Esophagus muscularis mucosa (tissue), 3 donors: ENCODE results near the gene VWA3B.

Experiments
- CTCF ChIP-seq, 3 experiments: fragments of 200-600 bp in 2 of 3; fragments of 450-650 bp in 1 of 3; sonication (generic) in 2 of 3; IDR thresholded peaks; one replicate each; pipeline ENCODE4 v1.5.1; 2017 to 2019; ENCODE audit warnings: antibody characterized with exemption in 3 of 3, mild to moderate bottlenecking in 2 of 3, moderate library complexity in 1 of 3
- POLR2A ChIP-seq: fragments of 450-650 bp; IDR thresholded peaks from one replicate; pipeline ENCODE4 v1.6.1; 2017; ENCODE audit warnings: antibody characterized with exemption, moderate library complexity, mild to moderate bottlenecking, low read depth

- TF ChIP-seq CTCF (IDR thresholded peaks at IDR 0.05) (no peak), POLR2A (no peak)
Measured at GRCh38 chr2:98063291-98063854, 23.6 kb upstream of the VWA3B start.
